ENCODE data around the gene OR5AL1. TPM values are rescaled to one million over a fixed set of nuclear protein-coding genes. Genes with fewer than 3 reads are reported as not detected.

The OR5AL1 gene
- total RNA-seq, 1 experiment from 2014 or later = not detected

DNA sequence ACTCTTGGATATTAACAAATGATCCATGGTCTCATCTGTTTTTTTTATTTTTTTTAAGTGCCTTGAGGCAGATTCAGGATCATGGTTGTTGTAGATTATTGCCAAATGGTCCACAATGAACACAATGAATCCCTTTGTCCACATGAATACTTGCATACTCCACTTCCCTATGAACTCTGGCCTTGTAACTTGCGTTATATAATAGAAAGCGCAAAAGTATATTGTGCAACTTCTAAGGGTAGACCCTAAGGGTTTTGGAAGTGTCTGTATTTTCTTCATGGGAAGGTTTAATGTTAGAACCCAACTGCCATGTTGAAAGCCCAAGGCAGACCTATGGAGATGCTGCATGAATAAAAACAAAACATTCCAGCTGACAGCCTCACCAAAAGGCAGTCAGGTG is 8.1 kb upstream of the OR5AL1 start:
- intact Hi-C loops (cut with micrococcal nuclease) = no loop called here
- H4K20me1 ChIP-seq (ENCODE audit: low read length) = no peaks in the 10 kb centered on the region
- no peak overlapping the region for H3K4me3 ChIP-seq (ENCODE audit: low read length)
- ATAC-seq (no peak), DNase-seq (no peak)
- TF ChIP-seq EZH2phosphoT487 (IDR thresholded peaks at IDR 0.05; ENCODE audit: borderline replicate concordance, low read length) (no peak), EZH2 (IDR thresholded peaks at IDR 0.05; ENCODE audit: low read length, unreplicated experiment) (no peak)
- TF ChIP-seq, protein P1, sequence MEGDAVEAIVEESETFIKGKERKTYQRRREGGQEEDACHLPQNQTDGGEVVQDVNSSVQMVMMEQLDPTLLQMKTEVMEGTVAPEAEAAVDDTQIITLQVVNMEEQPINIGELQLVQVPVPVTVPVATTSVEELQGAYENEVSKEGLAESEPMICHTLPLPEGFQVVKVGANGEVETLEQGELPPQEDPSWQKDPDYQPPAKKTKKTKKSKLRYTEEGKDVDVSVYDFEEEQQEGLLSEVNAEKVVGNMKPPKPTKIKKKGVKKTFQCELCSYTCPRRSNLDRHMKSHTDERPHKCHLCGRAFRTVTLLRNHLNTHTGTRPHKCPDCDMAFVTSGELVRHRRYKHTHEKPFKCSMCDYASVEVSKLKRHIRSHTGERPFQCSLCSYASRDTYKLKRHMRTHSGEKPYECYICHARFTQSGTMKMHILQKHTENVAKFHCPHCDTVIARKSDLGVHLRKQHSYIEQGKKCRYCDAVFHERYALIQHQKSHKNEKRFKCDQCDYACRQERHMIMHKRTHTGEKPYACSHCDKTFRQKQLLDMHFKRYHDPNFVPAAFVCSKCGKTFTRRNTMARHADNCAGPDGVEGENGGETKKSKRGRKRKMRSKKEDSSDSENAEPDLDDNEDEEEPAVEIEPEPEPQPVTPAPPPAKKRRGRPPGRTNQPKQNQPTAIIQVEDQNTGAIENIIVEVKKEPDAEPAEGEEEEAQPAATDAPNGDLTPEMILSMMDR (conservative IDR thresholded peaks at IDR 0.05; ENCODE audit: low read depth, low read length) = no peak
- H3K9me2 ChIP-seq (replicated peaks; ENCODE audit: low read length) = no peaks in the 10 kb centered on the region
- H3K36me3 ChIP-seq (ENCODE audit: low read depth, low read length) = no peaks in the 10 kb centered on the region
- ChIA-PET POLR2A (ENCODE audit: unreplicated experiment) (no interaction called here), CTCF (no interaction called here)
- H2AFZ ChIP-seq (ENCODE audit: low read length) = no peak overlapping the region
- no TSS peak for BruUV-seq (replicated peaks)
- peaks cover 10% of the 10 kb centered on the region; the same call in 1 of the 2 replicates for H3K9me3 ChIP-seq (ENCODE audit: low read length)
- no peaks in the 10 kb centered on the region for H3K79me2 ChIP-seq (ENCODE audit: low read length)
- no peak overlapping the region for H3K4me2 ChIP-seq (ENCODE audit: low read length)
- no peaks in the 10 kb centered on the region for H3K27me3 ChIP-seq (ENCODE audit: low read length)
- H3K9ac ChIP-seq (ENCODE audit: low read length) = no peak overlapping the region
- H3F3A ChIP-seq (ENCODE audit: low read length, unreplicated experiment) = no peaks in the 10 kb centered on the region
- no peak overlapping the region for H3K27ac ChIP-seq (ENCODE audit: low read length)
- H3K4me1 ChIP-seq (ENCODE audit: insufficient read depth, low read length) = no peaks in the 10 kb centered on the region

DNA sequence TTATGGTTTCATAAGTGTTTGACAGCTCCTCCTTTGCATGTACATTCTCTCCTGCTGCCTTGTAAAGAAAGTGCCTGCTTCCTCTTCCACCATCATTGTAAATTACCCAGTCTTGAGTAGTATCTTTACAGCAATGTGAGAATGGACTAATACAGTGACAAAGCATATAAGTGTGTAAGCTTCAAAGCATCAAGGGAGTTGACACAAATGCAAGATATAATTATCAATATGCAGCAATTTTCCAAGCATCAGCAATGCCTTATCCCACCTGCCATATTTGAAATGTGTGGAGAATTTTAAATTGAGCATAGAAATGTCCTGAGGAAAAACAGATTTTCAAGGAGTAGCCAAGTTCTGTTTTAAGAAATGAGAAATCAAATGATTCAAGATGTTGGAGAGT is 1.7 kb upstream of the OR5AL1 start:
- intact Hi-C loops (cut with micrococcal nuclease) = no loop called here

DNA sequence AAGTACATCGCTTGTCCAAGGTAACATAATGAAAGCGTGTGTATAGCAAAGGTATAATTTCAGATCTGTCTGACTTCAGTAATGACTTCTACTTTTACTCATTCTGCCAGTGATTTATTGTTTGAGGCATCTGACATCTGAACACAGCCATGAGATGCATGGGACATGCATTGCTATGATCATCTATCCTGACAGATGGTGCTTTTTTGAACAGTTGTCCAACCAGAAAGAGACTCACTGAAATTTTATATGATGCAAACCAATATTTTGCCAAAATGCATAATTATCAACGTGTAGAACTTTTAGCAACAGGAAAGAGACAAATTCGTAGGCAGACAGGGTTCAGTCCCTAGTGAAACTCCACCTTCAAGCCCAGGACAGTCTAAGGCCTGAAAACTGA is 41.0 kb downstream of the OR5AL1 start:
- H3K4me3 ChIP-seq (ENCODE audit: low read length) = no peak overlapping the region
- no peak overlapping the region for H3K4me2 ChIP-seq (ENCODE audit: low read length)
- H3K27me3 ChIP-seq (ENCODE audit: low read length) = no peaks in the 10 kb centered on the region
- DNase-seq = no peak
- no TSS peak for BruUV-seq (replicated peaks)
- H3F3A ChIP-seq (ENCODE audit: low read length, unreplicated experiment) = no peaks in the 10 kb centered on the region
- no peak overlapping the region for H3K9ac ChIP-seq (ENCODE audit: low read length)
- ChIA-PET CTCF (no interaction called here), POLR2A (ENCODE audit: unreplicated experiment) (no interaction called here)
- H3K4me1 ChIP-seq (ENCODE audit: insufficient read depth, low read length) = no peaks in the 10 kb centered on the region
- H3K9me3 ChIP-seq (ENCODE audit: low read length) = peaks cover 15% of the 10 kb centered on the region; the same call in 1 of the 2 replicates
- H3K9me2 ChIP-seq (replicated peaks; ENCODE audit: low read length) = peaks cover 4% of the 10 kb centered on the region; the same call in 1 of the 2 replicates
- H3K36me3 ChIP-seq (ENCODE audit: low read depth, low read length) = no peaks in the 10 kb centered on the region
- H2AFZ ChIP-seq (ENCODE audit: low read length) = no peak overlapping the region
- H4K20me1 ChIP-seq (ENCODE audit: low read length) = no peaks in the 10 kb centered on the region
- intact Hi-C loops (cut with micrococcal nuclease) = no loop called here
- no peaks in the 10 kb centered on the region for H3K79me2 ChIP-seq (ENCODE audit: low read length)
- ATAC-seq = no peak
- H3K27ac ChIP-seq (ENCODE audit: low read length) = no peak overlapping the region
- no peak for TF ChIP-seq EZH2phosphoT487 (IDR thresholded peaks at IDR 0.05; ENCODE audit: borderline replicate concordance, low read length)
- TF ChIP-seq, protein P1 (conservative IDR thresholded peaks at IDR 0.05; ENCODE audit: low read depth, low read length) = no peak
- TF ChIP-seq EZH2 (IDR thresholded peaks at IDR 0.05; ENCODE audit: low read length, unreplicated experiment) = no peak

More for the DNA sequence above, 1.7 kb upstream of the OR5AL1 start:
- no peak for DNase-seq
- ATAC-seq = no peak
- ChIA-PET CTCF (no interaction called here), POLR2A (ENCODE audit: unreplicated experiment) (no interaction called here)
- Histone ChIP-seq H3K4me2 (ENCODE audit: low read length) (no peak overlapping the region), H3K79me2 (ENCODE audit: low read length) (no peaks in the 10 kb centered on the region), H3F3A (ENCODE audit: low read length, unreplicated experiment) (no peaks in the 10 kb centered on the region), H3K9me2 (replicated peaks; ENCODE audit: low read length) (no peaks in the 10 kb centered on the region), H2AFZ (ENCODE audit: low read length) (no peak overlapping the region), H3K4me3 (ENCODE audit: low read length) (no peak overlapping the region), H3K9ac (ENCODE audit: low read length) (no peak overlapping the region), H3K9me3 (ENCODE audit: low read length) (peaks cover 6% of the 10 kb centered on the region; the same call in 1 of the 2 replicates), H3K4me1 (ENCODE audit: insufficient read depth, low read length) (no peaks in the 10 kb centered on the region), H4K20me1 (ENCODE audit: low read length) (no peaks in the 10 kb centered on the region), H3K27me3 (ENCODE audit: low read length) (no peaks in the 10 kb centered on the region), H3K36me3 (ENCODE audit: low read depth, low read length) (no peaks in the 10 kb centered on the region), H3K27ac (ENCODE audit: low read length) (no peak overlapping the region)
- BruUV-seq (replicated peaks) = no TSS peak
- no peak for TF ChIP-seq EZH2phosphoT487 (IDR thresholded peaks at IDR 0.05; ENCODE audit: borderline replicate concordance, low read length)
- TF ChIP-seq, protein P1 (conservative IDR thresholded peaks at IDR 0.05; ENCODE audit: low read depth, low read length) = no peak
- no peak for TF ChIP-seq EZH2 (IDR thresholded peaks at IDR 0.05; ENCODE audit: low read length, unreplicated experiment)

Measured in PC-3 (cell line).